GM21423 (cell line): ENCODE results near the gene PAK6.

Experiments used
- ATAC-seq: cut with Tn5 transposase; IDR thresholded peaks from one replicate; pipeline ENCODE4 v1.9.1; 2021; ENCODE audit warnings: mild to moderate bottlenecking, moderate library complexity; ENCODE audit not compliant: unreplicated experiment

The PAK6 gene

DNA sequence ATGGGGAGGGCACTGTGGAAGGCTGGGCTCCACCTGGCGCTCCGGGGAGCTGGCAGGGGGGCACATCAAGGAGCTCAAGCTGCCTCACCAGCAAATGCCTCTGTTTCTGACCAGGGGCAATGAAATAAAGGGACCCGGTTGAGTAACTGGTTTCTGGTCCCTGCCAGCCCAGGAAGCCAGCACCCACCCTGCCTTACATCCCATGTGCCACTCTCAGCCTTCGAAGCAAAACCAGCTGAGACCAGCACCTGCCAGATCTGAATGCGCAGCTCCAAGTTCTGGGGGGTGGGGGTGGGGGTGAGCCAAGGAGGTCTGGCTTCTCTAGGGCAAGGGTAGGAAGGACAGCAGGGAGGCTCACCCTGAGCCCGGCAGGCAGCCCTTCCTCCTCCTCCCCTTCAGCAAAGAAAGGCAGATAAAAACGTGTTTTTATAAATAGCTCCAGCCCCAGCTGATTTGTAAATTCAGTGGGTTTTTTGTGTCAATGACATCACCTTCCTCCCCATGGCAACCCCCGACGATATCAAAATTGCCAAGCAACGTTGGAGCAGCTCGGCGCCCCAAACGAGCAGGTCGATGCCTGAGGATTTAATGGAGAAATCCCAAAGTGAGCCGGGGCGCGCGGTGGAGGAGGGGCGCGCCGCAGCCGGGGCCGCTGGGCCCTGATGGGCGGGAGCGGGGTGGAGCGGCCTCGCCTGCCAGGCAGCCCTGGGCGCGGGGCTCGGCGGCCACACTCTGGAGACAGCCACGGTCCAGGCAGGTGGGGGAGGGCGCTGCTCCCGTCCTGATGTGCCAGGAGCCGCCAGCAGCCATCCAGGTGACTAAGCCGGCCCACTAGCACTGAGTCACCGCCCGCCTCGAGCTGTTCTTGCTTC is at the start of gene PAK6:
Gene PAK6, plus strand, starts transcription at position 532 of the 872 bp plus-strand sequence. CDS start 25,723 bp downstream, outside the sequence.
- ATAC-seq, result no peak

DNA sequence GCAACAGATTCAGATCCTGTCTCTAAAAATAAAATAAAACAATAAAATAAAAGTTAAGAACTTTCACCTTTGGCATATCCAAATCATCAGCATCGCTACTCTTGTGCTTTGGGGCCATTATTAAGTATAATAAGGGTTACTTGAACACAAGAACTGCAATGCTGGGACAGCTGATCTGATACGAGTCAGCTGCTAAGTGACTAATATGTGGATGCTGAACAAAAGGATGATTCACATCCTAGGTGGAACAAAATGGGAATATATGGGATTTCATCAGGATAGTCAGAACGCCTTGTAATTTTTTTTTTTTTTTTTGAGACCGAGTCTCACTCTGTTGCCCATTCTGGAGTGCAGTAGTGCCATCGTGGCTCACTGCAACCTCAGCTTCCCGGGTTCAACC is 48.3 kb upstream of the PAK6 start:
- ATAC-seq, result no peak

DNA sequence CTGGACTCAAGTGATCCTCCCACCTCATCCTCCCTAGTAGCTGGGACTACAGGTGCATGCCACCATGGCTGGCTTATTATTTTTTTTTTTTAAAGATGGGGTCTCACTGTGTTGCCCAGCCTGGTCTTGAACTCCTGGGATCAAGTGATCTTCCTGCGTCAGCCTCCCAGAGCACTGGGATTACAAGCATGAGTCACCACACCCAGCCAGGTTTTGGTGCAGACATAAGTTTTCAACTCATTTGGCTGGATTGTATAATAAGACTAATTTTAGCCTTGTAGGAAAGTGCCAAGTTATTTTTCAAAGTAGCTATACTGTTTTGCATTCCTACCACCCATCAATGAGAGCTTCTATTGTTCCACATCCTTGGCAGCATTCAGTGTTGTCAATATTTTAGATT is 45.9 kb upstream of the PAK6 start:
- no peak for ATAC-seq

DNA sequence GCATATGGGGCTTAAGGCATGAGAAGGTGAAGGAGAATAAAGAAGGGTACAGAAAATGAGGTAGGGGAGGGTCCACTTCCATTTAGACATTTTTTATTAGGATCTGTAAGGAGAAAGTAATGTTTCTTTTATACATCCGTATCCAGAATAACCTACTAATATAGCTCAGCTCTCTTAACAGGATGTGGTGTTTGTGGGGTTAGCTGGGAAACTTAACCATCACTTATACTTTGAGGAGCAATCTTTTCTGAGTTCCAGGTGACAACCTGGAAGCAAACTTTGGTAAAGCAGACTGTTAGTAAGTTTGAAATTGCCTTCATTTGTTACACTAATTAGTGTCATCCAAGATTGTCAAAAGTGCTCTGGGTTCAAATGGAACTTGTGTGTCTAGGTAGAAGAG is 41.4 kb upstream of the PAK6 start:
- ATAC-seq, result no peak

DNA sequence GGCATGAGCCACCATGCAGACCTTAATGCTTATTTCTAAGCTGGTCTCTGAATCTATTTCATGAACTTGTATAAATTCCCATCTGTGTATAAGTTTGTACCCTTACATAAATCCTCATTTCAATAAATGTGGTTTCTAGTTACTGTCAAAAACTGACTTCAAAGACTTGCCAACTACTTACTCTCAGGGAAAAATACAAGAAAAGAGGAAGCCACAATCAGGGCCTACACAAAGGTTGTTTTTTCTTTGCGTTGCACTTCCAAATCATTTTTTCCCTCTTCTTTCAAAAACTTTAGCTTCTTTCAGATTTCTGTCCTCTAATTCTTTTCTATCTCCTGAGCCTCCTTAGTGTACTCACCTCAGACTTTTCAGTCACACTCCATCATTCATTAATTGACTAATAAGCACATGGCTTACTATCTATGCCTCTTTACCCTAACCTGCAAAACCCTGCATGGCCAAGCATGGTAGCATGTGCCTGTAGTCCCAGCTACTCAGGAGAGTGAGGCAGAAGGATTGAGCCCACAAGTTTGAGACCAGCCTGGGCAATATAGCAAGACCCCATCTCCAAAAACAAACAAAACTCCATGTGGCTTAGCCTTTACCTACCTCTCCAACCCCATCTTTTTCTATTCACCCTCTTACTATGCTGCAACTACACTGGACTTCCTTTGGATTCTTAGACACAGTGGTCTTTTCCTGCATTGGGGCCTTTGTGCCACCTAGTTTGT is 40.3 kb upstream of the PAK6 start:
- no peak for ATAC-seq

DNA sequence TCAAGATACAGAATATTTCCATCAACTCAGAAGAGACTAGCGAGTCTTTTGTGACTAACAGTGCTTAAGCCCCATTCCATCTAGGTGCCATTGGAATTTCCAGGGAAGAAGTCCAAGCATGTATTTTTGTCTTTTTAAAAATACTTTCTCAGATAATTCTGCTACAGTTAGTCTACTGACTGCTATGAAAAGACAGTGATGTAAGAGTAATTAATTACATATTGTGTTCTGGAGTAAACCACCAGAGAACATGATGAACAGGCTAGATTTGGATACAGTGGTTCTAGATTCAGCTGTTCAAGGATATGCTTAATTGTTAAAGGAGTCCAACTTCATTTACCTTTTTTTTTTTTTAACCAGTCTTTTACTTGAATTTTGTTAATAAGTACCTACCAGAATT is 34.8 kb upstream of the PAK6 start:
- ATAC-seq, result no peak

DNA sequence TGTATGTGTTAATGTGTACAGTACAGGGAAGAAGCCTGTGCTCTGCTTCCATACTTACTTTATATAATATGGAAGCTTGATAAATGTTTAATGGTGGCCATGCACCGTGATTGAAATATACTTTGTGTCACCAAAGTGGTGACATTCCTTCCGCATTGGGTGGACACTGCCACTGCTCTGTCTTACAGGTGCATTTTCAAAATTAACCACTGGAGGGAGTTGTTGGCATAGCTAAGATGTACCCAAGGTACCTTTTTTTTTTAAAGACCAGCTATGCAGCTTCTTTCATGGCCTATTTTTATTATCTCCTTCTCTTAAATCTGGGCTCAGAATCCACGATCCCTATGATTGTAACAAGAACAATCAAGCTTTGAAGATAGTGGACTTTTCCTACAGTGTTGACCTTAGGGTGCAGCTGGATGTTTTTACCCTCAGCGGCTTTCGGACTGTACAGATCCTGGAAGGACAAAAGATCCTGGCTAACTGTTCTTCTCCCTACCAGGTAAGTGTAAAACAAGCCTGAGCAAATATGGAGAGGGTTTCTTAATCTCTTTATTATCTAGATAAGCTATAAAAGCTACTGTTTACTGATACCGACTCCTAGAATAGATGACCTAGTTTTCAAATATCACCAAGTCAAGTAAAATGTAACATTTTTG is 21.6 kb upstream of the PAK6 start:
- ATAC-seq, result no peak

DNA sequence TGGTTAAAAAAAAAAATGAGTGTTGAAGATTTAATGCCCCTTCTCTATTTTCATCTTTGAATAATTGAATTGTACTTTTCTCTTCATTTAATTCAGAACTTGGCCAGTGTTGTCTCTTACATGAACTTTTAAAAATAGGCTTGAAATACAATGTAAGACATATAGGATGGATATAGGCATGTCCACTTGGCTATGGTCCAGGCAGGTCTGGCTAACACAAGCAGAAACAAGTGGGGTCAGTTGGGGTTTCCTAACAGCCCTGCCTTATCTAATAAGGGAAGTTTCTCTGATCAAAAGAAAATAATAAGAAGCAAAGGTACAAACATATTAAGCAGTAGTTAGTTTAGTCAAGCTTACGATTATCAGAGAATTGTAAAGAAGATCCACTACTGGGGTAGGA is 19.1 kb upstream of the PAK6 start:
- no peak for ATAC-seq

DNA sequence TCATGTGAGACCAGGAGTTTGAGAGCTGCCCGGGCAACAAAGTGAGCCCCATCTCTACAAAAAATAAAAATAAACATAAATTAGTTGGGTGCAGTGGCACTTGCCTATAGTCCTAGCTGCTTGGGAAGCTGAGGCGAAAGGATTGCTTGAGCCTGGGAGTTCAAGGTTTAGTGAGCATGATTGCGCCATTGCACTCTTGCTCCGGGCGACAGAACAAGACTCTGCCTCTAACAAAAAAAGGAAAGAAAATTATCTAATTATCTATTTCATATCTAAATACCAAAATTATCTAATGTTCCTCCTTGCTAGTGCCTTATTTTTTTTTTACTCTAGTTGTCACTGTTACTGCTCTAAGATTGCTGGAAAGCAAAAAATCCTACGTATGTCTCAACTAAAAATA is 16.7 kb upstream of the PAK6 start:
- ATAC-seq, result no peak

DNA sequence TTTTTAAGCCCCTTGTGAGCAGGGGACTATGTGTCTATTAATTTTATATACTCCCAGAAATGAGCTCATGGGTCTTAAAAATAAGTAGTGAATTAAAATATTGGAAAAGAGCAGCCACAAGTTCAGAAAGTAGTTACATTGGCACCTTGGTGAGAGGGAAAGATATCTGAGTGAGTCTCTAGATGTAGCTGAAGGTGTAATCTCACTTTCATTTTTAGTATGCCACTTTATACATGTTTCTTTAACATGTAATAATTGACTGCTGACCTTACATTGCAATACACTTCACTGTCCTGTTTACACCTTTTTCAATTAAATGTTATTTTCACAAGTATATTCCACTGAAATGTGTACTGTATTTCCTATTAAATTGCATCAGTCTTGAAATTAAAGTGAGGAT is 12.1 kb upstream of the PAK6 start:
- ATAC-seq, result no peak

DNA sequence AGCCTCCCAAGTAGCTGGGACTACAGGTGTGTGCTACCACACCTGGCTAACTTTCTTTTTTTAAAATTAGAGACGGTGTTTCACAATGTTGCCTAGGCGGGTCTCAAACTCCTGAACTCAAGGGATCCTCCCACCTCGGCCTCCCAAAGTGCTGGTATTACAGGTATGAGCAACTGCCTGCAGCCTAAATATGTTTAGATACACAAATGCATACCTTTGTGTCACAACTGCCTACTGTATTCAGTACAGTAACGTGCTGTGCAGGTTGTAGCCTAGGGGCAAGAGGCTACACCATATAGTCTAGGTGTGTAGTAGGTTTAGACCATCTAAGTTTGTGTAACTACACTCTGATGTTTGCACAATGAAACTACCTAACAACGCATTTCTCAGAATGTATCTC is 9.5 kb upstream of the PAK6 start:
- ATAC-seq, result no peak

DNA sequence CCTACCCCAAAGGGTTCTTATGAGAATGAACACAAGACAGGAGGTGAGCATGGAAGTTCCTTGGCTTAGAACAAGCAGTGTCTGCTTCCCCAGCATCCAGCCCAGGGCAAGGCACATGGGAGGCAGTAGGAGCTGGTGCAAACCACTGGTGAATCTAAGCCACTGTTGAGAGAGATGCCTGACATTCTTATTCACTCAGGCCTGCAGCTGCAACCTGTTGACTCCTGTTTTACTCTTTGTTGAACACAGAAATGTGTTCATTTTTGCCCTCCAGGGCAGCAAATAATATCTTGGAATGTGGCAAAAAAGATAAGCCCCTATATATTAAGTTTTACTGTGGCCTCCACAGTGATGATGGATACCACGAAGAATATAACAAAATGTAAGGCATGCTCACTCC is 8.9 kb upstream of the PAK6 start:
- ATAC-seq, result no peak

DNA sequence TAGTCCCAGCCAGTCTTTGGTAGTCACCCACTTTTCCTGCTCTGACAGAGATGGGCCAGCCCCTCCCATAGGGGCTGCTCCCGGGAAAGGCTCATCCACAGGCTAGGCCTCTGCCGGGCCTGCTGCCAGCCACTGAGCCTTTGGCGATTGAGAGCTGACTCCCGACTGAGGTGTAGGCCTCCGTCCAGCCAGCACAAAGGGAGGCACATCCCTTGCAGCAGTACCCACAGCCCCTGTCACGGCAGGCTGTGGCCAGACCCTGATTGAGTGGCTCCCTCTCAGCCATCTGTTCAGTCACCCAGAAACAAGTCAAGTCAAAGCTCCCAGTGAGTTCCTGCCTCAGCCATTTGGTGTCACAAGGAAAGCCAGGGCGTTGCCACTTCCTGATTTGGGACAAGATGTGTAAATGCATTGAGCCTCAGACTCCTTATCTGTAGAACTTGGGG is 6.2 kb upstream of the PAK6 start:
- no peak for ATAC-seq

DNA sequence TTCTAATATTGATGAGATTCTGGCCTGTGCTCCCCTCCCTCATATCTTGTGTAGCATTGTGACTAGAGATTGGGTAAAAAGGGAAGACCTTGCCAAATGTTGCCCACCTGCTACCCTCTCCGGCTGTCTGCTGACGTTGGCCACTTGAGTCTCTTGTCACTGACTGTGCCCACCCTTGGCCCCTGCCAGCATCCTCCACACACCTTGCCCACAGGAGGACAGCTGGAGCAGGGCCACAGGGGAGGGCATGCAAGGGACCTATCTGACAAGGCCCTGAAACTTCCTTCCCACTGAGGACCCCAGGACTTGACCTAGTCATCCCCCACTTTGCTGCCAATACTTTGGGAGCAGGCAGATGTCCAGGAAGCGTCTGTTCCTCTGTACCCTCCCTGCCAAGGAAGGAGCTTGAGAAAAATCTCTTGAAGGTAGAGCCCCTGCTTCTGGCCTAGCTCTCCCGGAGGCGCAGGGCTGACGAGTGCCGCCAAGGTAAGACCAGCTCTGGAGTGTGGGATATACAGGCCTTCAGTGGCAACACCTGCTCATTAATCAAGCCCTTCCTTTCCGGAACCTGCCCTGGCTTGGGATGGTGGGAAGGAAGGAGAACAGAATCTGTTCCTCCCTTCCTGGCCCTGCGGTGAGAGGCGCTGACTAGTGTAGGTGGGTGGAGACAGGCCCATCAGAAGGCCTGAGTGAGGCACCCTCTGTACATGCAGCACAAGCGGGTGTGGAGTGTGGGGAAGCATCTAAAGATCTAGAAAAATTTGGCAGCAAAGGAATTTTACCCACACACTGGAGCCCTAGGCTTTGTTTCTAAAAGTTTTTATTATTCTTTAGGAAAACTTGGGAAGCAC is 4.9 kb upstream of the PAK6 start:
- ATAC-seq, result no peak

DNA sequence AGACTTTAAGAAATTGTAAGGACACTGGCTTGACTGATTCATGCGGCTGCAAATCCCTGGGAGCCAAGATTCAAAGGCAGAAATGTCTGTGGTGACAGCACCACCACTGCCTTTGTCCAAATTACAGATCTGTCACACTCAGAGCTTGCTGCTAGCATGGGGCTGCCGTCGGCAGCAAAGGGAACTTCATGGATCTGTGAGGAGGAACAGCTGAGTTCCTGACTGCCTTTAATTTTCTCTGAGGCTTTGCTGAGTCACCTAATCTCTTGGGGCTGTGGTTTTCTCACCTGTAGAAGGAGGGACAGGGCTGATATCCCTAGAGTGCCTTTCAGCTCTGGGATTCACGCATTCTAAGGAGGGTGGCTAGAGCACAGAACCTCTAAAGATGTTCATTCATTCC is 4.1 kb upstream of the PAK6 start:
- no peak for ATAC-seq

DNA sequence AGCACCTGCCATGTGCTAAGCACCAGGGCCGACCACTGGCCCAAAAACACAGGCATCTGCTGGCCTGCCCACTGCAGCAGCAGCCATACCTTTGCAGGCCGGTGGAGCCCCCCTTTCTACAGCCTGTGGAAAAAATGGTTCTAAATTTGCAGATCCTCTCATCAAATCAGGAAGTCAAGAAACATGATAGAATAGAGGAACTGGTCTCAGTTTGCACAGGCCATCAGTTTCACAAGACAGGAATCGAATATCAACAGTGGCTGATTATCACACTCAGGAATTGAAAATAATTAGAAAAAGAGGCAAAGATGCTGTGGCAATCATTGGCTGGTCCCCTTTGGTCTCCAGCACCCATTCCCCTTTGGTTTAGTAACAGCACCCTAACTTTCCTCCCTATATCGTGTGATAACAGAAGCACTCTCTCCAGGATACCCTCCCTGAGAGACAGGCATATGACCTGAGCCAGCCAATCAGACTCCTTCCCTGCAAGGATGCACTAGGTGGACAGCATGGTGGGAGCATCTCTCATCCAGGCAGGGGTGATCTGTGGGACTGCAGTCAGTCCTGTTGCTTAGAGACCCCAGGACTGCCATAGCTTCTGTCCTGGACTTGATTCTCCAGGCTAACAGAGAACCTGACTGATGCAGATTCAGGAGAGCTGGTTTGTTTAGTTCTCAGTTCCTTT is 3.5 kb upstream of the PAK6 start:
- ATAC-seq, result no peak

DNA sequence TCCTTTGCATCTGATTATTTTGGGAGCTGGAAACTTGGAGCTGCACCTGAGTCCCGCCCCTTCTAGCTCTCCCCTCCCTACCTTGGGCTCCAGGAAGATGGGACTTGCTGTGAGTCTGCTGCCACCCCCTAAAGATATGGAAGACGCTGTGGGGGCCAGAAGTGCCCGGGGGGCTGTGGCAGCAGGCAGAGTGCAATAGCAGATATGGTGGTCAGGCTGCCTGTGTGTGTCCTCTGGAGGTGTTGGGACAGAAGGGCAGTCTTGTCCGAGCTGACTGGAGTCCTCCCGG is 485 bp downstream of the PAK6 start:
- no peak for ATAC-seq

DNA sequence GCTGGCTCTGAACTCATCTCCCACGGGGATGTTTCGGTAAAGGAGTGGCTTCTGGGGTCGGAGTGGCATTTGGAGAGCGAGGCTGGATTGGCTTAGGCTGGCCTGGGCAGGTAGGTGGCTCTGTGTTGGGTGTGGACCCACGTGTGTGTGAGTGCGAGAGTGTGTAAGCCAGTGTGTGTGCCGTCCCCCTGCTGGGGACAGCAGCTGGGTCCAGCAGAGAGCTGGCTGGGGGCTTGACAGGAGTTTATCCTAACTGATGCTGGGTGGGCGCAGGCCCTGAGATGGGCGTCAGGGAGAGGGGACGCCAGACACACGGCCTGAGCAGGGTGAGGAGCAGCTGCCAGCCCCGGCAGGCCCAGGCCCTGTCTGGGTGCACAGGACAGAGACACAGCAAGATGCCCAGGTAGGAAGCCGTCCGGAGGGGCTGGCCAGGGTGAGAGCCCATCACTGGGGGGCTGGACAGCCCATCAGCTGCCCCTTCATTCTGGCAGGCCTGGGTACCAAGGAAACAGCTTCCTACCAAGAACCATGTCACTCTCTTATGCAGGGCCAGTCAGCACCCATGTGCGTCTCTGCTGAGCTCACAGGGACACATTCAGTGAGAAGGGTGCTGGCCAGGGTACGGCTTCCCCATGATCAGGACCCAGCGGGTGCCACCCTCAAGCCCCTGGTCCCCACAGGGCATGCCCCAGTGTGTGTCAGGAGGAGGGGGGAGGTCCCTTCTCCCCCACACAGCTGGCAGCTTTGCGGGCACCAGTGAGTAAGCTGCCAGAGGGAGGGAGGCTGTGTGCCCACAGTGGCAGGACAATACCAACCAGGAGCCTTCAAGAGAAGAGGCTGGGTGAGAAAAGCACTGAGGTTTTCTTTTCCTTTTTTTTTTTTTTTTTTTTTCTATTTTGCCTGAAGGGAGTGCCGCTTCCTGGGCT is 1.1 kb downstream of the PAK6 start:
- no peak for ATAC-seq

DNA sequence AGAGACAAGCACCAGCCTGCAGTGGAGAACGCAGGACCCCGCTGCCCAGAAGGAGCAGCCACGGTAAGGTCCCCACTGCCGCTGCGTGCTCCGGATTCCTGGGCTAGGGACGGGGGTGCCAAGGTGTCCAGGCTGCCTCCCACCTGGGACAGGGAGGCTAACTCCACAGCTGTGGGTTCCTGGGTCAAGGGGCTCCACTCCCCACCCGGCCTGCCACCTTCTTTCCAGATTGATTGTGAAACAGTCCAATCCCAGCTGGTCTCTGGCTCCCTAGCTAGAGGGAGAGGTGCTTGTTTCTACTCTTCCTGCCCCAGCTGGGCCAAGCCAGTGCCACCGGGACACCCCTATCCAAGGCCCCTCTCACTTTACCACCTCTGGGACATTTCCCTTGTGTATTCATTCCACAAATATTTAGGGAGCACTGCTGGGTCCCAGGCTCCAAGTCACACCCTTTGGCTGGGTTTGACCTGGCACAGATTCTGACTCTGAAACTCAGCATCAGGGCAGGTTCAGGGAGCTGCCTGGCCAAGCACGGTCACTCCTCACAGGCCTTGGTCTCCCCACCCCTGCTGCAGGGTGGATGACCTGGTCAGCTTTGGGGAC is 1.9 kb downstream of the PAK6 start:
- ATAC-seq, result no peak
